GM06990 (cell line): ENCODE results near the gene LPP.

ENCODE experiments used
- DNase-seq: peaks from one replicate; pipeline ENCODE4 v3.0.0-alpha.2; 2011; ENCODE audit not compliant: insufficient read length; ENCODE audit errors: extremely low read depth
- H3K27me3 ChIP-seq: replicated peaks from 2 replicates; pipeline ENCODE4 v1.6.0; 2011; ENCODE audit warnings: low read length; ENCODE audit not compliant: control insufficient read depth, insufficient read depth
- H3K36me3 ChIP-seq: 2 replicates; pipeline ENCODE4 v1.5.1; 2011; ENCODE audit warnings: low read length; ENCODE audit not compliant: control insufficient read depth, insufficient read depth
- H3K4me3 ChIP-seq: replicated peaks from 2 replicates; pipeline ENCODE4 v1.5.1; 2011; ENCODE audit warnings: low read depth, mild to moderate bottlenecking, control low read depth, low read length
- CTCF ChIP-seq: IDR thresholded peaks from 2 replicates; pipeline ENCODE4 v1.5.1; 2011; ENCODE audit warnings: low read length, control low read depth, mild to moderate bottlenecking, inconsistent platforms; ENCODE audit not compliant: insufficient read depth, poor library complexity, severe bottlenecking

Gene LPP

GRCh38 chr3:188686324-188686723 is 532.4 kb downstream of the LPP start:
- TF ChIP-seq CTCF, result no peak
- no peaks in the 10 kb centered on the region for H3K36me3 ChIP-seq
- H3K27me3 ChIP-seq, result no peaks in the 10 kb centered on the region
- H3K4me3 ChIP-seq, result no peak overlapping the region
- DNase-seq, result no peak

GRCh38 chr3:188687389-188687788 is 533.4 kb downstream of the LPP start:
- DNase-seq, result no peak

GRCh38 chr3:188689101-188689574 is 535.2 kb downstream of the LPP start:
- TF ChIP-seq CTCF, result no peak
- Histone ChIP-seq H3K4me3 (no peak overlapping the region), H3K27me3 (no peaks in the 10 kb centered on the region), H3K36me3 (no peaks in the 10 kb centered on the region)
- no peak for DNase-seq

More at GRCh38 chr3:188687389-188687788, 533.4 kb downstream of the LPP start:
- Histone ChIP-seq H3K4me3 (no peak overlapping the region), H3K36me3 (no peaks in the 10 kb centered on the region), H3K27me3 (no peaks in the 10 kb centered on the region)
- TF ChIP-seq CTCF, result no peak

- no peak for TF ChIP-seq CTCF
- no peaks in the 10 kb centered on the region for H3K36me3 ChIP-seq
- no peak for DNase-seq
- H3K4me3 ChIP-seq, result no peak overlapping the region
- no peaks in the 10 kb centered on the region for H3K27me3 ChIP-seq
These were observed 536.1 kb downstream of the LPP start for GRCh38 chr3:188690064-188690463.

- Histone ChIP-seq H3K27me3 (no peaks in the 10 kb centered on the region), H3K36me3 (no peaks in the 10 kb centered on the region), H3K4me3 (no peak overlapping the region)
- TF ChIP-seq CTCF, result no peak
- DNase-seq, result no peak
These were observed 537.0 kb downstream of the LPP start for GRCh38 chr3:188691004-188691403.

- Histone ChIP-seq H3K36me3 (no peaks in the 10 kb centered on the region), H3K27me3 (no peaks in the 10 kb centered on the region), H3K4me3 (no peak overlapping the region)
- DNase-seq, result no peak
- TF ChIP-seq CTCF, result no peak
These were observed 537.7 kb downstream of the LPP start for GRCh38 chr3:188691665-188692064.
